DOHH2 (cell line): ENCODE results near the gene NBEAL2.

Experiments
- CTCF ChIP-seq: fragments of 200-600 bp; sonication (generic); IDR thresholded peaks from one replicate; pipeline ENCODE4 v1.5.1; 2014; ENCODE audit warnings: antibody characterized with exemption, mild to moderate bottlenecking, low read depth, low read length; ENCODE audit not compliant: poor library complexity, severe bottlenecking
- EZH2phosphoT487 ChIP-seq: fragments of 200-600 bp; sonication (generic); IDR thresholded peaks from 2 replicates; pipeline ENCODE4 v1.6.1; 2017; ENCODE audit warnings: borderline replicate concordance, mild to moderate bottlenecking, antibody characterized with exemption, low read length, moderate library complexity, mixed read lengths

- no peak for TF ChIP-seq CTCF
- TF ChIP-seq EZH2phosphoT487, result no peak
Observed at GRCh38 chr3:47000922-47001730, 21.7 kb downstream of the NBEAL2 start.
